Limb (tissue), 2 donors: ENCODE data around the gene CD72.
A peak's percentile ranks its signal among the peaks of the same experiment; 100 is the strongest.
"Not testable (repeated sequence)": the region's sequence is repeated elsewhere in the genome, so short reads cannot be mapped to it uniquely, and the experiment has no call there.

Experiments
- DNase-seq, 2 donors: peaks; one replicate each; pipeline ENCODE4 v3.0.0-alpha.2; 2016; ENCODE audit errors: extremely low spot score in 2 of 2

The CD72 gene

DNA sequence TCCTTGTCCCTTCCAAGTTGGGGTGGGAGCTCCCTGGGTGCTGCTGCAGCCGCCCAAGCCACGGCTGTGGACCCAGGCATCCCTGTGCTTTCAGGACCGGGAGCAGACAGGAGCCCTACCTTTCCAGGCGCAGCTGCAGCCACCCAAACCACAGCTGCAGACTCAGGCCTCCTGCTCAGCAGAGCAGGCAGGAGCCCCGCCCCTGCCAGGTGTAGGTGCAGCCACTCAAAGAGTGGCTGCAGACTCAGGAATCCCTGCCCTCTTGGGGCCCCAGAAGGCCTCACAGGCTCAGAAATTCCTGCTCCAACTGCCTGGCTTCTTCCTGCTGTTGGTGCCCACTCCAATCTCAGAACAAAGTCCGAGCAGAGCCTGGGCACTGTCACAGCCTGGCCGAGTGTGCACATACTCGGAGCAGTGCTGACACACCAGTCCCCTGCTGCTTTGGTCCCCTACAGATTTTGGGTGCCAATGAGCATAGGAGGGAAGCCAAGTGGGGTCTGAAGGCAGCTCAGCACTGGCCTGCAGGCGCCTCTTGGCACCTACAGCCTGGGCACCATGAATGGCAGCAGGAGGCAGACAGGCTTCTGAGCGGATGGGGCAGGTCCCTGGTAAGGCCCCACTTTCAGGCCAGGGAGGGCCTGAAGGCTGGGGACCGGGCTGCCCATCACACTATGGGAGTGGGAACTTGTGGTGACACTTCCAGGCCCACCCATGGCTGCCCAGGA lies 19.2 kb downstream of the CD72 start:
- DNase-seq, result no peak

DNA sequence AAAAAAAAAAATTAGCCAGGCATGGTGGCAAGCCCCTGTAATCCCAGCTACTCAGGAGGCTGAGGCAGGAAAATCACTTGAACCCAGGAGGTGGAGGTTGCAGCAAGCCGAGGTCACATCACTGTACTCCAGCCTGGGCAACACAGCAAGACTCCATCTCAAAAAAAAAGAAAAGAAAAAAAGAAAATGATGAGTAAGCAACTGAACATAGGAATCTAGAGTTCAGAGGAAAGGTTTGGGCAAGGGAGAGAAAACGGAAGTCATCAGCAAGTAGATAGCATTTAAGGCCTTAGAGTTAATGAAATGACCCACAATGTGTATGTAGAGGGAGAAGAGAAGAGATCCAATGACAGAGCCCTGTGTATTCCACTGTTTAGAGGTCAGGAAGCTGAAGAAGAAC lies 21.3 kb downstream of the CD72 start:
- DNase-seq, result not testable (repeated sequence)

DNA sequence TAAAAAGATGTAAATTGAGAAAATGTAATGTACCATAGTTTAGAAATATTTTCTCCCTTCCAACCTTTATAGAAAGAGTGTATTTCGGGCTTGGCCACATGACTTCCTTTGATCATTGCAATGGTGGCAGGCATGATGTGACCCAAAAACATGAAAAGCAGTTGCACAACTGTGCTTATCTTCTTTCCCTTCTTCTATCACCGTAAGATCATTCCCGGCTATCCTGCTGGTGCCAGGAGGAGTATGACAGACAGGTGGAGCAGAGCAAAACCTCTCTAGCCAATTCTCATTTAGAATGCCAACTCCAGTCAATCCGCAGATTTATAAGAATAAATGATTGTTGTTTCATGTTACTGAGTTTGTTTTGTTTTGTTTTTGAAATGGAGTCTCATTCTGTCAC lies 23.7 kb downstream of the CD72 start:
- DNase-seq, result no peak

DNA sequence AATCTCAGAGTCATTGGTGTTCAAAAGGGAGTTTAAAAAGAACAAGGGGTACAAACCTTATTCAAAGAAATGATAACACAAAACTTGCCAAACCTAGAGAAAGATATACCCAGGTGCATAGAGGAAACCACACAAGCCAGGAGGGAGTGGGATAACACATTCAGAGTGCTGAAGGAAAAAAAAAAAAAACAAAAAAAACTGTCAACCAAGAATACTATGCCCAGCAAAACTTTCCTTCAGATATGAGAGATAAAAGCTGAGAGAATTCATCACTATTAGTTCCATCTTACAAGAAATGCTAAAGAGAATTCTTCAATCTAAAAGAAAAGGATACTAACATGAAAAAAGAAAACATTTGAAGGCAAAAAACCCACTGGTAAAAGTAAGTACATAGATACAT lies 24.6 kb downstream of the CD72 start:
- no peak for DNase-seq

DNA sequence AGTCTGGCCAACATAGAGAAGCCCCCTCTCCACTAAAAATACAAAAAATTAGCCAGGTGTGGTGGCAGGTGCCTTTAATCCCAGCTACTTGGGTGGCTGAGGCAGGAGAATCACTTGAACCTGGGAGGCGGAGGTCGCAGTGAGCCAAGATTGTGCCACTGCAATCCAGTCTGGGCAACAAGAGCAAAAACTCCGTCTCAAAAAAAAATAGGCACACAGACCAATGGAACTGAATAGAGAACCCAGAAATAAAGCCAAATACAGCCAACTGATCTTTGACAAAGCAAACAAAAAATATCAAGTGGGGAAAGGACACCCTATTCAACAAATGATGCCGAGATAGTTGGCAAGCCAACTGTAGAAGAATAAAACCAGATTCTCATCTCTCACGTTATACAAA lies 29.7 kb downstream of the CD72 start:
- not testable (repeated sequence) for DNase-seq

DNA sequence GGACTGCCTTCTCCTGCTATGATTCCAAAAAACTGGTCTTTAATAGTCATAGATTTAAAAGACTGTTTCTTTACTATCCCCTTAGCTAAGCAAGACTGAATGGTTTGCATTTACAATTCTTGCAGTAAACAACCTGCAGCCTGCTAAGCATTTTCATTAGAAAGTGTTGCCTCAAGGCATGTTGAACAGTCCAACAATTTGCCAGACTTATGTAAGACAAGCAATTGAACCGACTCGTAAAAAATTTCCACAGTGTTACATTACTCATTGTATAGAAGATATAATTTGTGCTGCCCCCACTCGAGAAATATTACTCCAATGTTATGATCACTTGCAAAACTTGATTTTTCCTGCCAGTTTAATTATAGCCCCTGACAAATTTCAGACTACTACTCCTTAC lies 33.5 kb downstream of the CD72 start:
- DNase-seq, result not testable (repeated sequence)

DNA sequence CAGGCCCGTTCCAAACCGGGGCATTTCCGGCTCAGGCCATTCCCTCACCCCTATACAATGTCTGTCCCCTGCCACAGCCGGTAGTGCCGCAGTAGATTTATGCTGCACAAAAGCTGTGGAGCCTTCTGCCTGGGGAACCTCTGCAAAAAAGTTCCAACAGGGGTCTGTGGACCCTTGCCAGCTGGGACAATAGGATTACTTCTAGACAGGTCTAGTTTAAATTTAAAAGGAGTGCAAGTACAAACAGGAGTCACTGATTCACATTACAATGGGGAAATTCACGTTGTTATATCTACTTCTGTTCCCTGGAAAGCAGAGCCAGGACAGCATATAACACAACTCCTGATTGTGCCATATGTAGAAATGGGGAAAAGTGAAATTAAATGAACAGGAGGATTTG lies 34.7 kb downstream of the CD72 start:
- not testable (repeated sequence) for DNase-seq

DNA sequence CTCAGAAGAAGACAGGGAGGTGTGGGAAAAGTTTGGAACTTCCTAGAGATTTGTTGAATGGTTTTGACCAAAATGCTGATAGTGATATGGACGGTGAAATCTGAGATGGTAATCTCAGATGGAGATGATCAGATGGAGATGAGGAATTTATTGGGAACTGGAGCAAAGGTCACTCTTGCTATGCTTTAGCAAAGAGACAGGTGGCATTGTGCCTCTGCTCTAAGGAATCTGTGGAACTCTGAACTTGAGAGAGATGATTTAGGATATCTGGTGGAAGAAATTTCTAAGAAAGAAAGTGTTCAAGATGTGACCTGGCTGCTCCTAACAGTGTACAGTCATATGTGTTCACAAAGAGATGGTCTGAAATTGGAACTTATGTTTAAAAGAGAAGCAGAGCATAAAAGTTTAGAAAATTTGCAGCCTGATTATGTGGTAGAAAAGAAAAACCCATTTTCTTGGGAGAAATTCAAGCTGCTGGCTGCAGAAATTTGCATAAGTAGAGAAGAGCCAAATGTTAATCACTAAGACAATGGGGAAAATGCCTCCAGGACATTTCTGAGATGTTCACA lies 38.5 kb downstream of the CD72 start:
- DNase-seq, result not testable (repeated sequence)

DNA sequence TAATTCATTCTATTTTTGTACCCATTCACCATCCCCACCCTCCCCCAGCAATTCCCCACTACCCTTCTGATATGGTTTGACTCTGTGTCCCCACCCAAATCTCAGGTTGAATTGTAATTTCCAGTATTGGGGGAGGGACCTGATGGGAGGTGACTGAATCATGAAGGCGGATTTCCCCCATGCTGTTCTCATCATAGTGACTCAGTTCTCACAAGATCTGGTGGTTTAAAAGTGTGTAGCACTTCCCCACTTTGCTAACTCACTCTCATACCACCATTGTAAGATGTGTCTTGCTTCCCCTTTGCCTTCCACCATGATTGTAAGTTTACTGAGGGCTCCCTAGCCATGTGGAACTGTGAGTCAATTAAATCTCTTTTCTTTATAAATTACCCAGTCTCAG lies 39.1 kb downstream of the CD72 start:
- no peak for DNase-seq

DNA sequence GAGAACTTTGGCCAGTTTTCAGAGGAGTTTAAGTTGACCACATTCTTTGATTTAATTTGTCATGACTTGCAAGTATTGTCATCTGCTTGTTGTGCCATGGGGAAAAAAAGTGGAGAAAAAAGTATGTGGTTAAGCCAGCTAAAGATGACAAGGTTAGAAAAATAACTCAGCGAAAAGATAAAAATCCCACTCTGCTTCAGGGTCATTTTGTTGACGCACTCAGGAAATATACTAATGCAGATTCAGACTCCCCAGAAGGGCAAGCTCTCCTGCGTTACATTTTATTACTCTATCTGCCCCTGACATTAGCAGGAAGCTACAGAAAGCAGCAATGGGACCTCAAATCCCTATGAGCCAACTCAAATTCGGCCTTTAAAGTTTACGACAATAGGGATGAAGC lies 40.7 kb downstream of the CD72 start:
- DNase-seq, result no peak

DNA sequence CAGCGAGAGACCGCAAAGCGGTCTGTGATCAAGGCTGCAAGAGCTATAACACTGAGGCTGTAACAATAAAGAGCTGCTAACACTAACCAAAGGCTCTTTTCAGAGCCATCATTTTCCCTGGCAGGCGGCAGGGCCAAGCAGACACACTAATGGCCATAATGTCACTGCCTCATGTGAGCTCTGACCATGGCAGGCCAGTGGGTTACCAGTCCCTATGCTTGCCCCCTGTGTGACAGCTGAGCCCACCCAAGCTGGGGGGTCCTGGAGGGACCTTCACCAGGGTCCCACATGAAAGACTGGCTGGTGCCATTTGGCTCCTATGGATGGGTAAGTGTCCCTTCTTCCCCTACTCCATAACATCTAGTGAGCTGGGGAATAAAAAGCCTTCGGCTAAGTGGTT lies 42.7 kb downstream of the CD72 start:
- no peak for DNase-seq

DNA sequence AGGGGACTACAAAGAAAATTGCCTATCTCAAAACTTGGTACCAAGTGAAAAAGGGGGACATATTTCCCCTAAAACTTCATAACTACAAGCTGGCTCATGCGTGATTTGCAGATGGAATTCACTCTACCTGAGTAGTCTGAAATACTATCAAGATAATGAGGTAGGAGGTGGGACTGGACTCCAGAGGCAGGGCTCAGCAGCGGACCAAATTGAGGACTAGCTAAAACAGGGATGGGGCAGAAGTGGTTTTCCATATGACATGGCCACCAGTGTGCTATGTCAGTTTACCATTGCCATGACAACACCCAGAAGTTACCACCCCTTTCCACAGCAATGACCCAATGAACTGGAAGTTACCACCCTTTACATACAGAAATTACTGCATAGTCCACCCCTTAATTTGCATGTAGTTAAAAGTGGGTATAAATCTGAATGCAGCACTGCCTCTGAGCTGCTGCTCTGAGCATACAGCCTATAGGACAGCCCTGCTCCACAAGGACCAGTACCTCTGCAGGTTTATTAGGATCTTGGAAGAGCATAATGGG lies 43.6 kb downstream of the CD72 start:
- DNase-seq, result no peak

DNA sequence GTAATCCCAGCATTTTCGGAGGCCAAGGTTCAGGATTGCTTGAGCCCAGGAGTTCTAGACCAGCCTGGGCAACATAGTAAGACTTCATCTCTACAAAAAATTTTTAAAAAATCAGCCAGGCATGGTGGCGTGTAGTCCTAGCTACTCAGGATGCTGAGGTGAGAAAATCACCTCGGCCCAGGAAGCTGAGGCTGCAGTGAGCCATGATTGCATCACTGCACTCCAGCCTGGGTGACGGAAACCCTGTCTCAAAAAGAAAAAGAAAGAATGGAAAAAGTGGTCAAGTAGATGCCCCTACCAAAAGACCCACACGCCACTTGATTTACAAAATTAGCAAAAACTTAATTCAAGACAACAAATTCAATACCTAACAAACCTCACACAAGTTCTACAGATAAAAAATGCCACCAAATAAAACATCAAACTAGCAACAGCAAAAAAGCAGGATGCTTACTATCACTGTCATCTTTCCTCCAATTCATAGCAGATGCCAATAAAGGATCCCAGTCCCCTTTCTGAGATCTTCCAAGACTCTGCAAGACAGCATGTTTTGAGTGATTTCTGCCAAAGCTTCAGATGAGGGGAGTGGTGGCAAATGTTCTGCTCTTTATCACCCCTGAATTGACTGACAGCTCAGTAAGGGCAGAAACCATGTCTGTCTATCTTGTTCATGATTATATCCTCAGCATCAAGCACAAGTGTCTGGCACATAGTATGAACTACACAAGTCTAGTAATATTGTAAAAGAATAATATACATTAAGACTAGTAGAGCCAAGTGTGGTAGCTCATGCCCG lies 47.3 kb downstream of the CD72 start:
- DNase-seq, result no peak

DNA sequence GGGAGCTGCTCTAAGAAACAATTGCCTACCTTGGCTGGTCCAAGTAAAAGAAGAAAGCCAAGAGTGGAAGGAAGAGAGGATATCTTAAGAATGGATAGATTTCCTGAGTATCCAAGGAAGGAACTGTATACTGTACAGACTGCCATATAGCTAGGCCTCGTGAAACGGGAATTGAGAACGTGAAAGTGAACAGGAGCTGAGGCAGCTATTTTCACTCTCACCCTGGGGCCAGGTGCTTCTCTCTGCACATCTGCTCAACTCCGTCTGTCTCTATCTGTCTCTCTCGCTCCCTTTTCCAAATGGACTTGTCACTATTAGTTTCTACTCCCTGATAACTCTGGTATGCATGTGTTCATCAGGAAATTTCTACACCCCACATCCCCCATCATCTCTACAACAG lies 49.0 kb downstream of the CD72 start:
- DNase-seq, result no peak

DNA sequence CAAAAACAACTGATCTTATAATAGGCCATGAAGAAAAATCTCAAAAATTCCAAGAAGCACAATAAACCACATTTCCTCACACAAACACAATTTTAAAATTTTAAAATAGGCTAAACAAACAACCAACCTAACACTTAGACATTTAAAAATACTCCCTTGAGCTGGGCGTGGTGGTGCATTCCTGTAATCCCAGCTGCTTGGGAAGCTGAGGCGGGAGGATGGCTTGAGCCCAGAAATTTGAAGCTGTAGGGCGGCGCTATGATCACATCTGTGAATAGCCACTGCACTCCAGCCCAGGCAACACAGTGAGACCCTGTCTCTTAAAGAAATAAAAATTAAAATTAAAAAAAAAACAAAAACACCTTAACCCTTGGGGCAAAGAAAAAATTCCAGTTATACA lies 50.0 kb downstream of the CD72 start:
- DNase-seq, result no peak

DNA sequence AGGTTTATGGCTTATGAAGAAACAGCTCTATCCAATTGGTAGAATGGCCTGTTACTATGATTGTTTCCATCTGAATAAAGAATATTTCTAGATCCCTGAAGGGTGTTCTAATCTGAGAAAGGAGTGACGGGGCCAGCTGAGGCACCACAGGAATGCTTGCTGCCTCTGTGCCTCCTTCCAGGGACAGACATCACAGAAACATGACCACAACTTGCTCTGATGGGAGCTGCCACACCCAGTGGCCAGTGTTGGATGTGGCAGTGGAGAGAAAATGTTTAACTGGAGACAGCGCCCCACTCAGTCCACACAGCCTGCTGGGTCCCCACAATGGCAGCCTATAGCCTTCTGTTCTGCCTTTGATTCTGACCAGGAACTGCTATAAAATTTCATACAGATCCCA lies 51.8 kb downstream of the CD72 start:
- DNase-seq, result peak in 1 of 2 donors; percentile 22

DNA sequence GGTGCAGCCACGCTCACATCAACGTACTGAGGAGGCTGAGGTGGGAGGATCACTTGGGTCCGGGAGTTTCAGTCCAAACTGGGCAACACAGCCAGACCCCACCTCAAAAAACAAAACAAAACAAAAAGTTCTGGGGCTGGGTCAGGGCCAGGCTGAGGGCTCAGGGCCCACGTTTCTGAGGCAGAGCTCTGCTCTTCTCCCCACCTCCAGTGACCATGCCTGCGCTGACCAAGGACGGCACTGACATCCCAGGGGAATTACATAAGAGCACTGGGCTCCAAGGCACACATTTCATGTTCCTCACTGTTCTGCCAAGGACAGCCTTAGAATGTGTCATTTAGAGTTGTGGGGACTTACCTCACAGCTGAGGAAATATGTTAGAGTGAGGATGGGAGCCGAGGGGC lies 53.6 kb downstream of the CD72 start:
- DNase-seq, result no peak

DNA sequence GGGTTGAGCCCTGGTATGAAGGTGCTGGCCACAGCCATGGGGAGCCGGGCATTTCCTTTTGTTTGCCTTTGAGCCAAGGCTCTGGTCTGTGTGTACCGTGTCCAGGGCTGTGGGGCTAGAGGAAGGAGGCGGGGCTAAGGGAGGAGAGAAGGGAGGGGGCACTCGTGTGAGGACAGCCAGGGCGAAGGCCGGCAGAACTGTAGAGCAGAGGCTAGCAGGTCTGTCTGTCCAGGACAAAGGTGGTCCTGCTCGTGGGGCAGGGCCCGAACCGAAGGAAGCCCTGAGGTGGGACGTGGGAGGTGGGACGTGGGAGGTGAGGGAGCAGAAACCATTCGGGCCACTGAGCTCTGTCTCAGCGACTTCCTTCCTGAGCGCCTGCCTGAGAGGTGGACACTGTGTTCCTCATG lies 54.4 kb downstream of the CD72 start:
- DNase-seq, result no peak

DNA sequence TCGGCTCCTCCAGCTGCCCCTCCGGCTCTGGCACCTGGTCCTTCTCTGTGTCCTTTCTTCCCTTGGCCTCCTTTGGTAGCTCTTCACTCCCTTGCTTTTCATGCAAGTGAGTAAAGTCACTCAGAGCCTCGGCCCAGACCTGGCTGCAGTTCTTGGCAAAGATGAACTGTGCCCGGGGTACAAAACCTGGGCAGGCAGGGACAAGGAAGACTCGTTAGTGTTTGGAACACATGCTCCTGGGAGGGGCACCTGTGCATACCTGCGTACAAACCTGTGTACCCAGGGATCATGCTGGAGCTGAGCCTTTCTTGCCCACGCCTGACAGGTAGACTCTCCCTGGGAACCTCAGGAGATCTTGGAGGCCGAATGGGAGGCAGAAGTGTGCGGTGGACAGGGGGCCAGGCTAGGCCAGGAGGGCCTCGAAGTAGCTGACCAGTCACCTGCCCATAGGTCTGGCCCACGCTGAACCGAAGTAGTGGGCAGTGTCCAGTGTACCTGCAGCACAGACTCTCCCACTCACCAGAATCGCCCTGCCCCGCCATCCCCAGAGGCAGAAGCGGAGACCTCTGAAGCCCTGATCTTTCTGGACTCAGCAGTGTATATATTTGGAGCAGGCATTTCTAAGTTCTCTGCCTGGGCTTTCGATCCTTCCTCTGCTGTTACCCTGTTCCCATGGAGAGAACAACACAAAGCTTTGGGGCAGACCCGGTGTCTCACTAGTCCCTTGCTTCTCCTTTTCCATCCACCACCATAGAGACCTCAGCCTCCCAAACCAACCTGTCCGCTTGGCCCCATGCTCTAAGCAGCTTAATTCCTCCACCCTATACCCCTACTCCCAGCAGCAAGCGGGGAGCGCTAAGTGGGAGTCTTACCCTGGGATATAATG lies 55.1 kb downstream of the CD72 start:
- DNase-seq, result no peak

DNA sequence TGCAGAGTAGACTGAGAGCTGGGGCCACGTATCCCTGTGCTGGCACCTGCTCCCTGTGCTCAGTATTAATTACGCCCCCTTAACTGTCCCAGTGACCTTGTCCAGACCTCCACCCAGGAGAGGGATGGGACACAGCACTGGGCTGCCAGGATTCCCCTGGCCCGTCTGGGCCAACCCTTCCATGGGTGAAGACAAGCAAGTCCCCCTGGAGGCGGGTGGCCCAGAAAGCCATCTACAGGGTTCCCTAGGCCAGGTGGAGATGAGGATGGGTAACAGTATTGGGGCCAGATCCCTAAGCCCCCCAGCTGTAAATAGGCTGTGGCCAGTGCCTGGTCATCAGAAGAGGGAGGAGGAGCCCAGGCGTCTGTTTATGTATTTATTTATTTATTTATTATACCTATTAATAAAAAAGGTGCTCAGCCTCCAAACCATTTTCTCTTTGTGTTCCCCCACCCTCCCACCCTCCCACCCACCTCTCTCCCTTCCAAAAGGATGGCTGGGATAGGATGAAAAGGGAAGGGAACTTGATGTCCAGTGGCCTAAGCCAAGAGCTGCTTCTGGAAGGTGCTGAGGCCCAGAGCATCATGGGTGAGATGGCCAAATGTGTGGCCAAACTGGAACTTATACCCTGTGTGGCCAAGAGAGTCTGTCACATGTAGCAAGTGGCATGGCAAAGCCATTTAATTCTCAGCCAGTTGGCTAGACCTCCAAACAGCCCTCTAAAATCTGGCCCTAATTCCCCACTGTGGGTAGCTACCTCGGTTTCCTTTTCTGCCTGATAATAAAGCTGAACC lies 56.5 kb downstream of the CD72 start:
- no peak for DNase-seq
